NCI-H2227 treated with DMSO at 0.1 percent for 48 hours (cell line): ENCODE results near the gene RASAL2.

Experiments used
- DNase-seq: peaks from one replicate; lab custom pipeline; 2025; lab: John Stamatoyannopoulos, UW

The RASAL2 gene

DNA sequence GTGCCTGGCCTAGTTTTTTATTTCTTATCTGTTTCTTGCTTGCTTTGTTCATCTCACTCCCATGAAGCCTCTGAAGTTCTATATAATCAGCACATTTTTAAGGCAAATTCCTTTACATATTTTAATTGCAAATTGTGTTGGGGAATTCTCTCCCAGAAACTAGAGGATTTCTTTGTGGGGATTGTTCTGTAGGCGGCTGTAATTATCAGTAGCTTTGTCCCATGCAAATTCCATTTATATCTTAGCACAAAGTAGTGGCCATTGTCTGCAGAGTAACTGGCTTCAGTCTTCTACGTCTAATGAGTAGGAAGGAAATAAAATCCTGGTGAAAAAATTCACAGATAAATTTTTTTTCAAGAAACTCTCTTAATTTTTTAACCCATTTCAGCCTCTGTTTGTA is 367.2 kb downstream of the RASAL2 start:
- no peak for DNase-seq

DNA sequence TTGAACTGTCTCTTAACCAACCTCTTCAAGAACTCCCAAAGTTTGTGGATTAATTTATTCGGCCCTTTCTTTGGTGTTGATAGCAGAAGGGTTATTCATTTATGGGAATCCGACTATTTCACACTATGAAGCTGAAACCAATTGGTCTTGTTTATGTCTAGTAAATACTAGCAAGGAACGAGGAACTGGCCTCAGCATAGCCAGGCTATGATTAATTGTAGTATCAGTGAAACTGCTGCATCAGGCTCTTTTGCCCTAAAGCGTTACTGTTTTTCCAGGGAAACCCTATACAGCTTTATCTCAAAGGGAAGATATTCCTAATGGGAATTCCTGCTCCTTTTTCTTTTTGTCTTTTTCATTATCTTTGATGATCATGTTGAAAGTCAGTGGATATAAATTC is 367.8 kb downstream of the RASAL2 start:
- DNase-seq: no peak

DNA sequence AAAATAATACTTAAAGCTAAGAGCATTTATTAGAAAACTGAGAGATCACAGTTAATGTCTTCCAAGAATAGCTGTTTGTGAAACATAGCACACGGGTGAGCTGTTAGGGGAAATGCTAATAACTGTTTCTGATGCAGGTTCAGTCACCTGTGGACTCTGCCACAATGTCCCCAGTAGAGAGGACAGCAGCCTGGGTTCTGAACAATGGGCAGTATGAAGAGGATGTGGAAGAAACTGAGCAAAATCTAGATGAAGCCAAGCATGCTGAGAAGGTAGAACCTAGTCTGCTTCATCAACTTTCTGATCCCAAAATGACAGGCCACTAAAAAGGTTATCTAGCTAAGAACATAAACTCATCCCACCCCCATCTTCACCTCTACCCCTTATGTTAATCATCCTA is 370.2 kb downstream of the RASAL2 start:
- no peak for DNase-seq

DNA sequence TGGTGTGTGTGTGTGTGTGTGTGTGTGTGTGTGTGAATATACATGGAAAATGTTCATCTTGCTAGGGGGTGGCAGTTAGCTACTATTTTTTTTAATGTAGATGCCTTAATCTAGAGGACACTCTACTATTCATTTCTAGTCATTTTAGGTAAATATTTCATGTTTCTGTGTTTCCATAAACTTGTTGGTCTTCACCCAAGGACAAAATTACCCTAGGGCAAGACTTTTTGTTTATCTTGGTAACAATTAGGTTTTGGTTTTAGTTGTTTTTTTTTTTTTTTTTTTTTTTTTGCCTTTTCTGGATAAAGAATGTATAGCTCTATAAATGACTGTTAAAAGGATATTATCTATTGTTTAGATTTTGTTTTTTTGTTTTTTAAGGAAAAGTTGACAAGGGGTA is 370.7 kb downstream of the RASAL2 start:
- no peak for DNase-seq

DNA sequence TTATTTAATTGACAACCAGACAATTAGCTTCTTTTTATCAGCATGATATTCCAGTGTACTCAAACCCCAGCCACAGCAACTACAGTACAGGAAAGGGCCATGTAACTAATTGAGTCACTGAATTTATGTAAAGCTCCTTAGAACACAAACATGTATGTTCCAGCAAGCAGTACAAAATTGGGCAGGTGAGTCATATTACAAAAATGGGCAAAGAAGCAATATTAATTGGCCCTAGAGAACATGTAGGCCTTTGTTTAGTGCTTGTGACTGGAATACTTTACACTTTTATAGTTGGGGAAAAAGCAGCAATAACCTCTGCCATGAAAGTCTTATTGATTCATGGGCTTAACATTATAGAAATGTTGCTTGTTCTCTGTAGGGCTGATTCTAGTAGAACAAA is 371.1 kb downstream of the RASAL2 start:
- no peak for DNase-seq

DNA sequence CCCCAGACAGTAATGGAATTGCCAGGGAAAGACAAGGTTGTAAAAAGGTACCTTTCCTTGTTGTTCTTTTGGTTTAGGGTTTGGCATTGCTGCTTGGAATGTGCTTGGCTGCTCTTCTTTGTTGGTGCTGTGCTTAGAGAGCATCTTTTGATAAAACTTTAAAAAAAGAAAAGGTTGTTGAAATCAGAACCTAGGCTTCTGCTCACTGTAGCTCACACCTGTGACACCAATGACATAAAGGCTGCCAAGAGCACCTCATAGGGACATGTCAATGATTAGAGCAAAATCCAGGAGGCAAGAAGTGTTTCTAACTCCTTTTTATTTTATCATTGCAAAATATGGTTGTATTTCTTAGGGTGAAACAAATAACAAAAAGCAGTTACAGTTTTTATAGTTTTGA is 373.9 kb downstream of the RASAL2 start:
- no peak for DNase-seq

DNA sequence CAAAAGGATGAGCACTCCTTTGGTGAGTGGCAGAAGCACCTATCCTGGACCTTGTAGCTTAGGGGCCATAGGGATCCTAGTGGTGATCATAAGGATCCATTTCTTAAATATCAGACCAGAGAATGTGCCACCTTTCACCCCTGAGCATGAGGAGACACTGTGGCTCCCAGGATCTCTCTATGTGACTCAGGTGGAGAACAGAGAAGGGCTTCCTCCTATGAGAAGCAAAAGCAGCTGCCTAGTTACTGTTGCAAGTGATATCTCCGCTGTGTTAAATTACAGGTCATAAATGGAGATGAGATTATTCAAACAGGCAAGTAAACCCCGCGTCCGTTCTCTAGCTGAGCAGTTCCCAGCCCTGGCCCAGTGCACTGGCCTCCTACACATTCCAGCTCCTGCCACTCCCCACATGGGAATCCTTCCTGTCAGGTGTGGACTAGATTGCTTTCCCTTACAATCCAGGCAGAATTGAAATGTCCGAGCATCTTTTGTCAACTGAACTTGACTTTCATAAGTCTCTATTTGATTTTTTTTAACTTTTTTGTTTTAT is 376.6 kb downstream of the RASAL2 start:
- peak; percentile 31 for DNase-seq

DNA sequence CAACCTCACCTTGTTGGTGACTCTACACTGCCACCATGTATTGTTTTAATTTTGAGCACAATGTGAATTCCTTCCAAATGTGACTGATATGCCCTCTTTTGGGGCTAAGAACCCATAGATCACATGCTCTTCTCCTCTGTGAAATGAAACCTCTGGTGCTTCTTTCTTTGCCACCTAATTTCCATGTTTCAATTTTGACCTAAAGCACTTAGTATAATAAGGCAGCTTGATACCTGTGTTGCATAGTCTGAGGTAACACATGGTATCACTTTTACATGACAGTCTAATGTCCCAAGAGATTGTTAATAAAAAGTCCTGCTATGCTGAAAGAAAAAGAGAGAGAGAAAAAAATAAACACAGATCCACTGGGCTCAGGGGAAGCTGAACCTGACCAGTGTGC is 378.6 kb downstream of the RASAL2 start:
- no peak for DNase-seq

DNA sequence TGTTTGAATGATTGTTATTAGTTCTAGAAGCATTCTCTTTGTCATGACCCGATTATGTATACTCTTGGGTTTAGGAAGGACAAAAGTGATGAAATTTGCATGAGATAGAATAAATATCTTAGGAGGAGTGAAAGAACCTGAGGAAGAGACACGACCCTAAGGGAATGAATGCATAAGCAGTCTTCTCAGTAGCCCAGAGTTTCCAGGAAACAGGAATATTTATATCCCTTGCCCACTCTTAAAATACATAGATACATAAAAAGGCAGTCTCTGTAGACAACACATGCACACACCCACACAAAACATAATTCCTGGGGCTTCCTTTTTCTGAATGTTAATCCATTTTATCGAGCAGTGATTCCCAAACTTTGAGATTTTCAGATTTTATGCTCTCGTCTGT is 383.5 kb downstream of the RASAL2 start:
- no peak for DNase-seq

DNA sequence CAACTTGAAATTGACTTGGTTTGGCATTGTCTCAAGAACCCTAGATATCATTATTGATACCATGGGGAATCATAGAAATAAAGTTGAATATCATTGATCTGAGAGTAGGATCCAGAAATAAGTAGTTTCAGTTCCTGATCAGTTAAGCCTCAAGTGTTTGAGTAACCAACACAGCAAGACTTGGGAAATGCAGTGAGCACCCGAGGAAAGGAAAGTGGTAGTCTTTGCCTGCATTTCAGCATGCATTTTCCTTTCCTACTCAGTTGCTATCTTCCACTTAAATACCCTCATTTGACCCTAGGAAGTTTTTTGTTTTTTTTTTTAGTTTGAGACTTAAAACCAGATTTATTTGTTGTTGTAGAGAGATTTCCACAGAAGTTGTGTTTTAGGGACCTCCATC is 383.9 kb downstream of the RASAL2 start:
- DNase-seq: no peak

DNA sequence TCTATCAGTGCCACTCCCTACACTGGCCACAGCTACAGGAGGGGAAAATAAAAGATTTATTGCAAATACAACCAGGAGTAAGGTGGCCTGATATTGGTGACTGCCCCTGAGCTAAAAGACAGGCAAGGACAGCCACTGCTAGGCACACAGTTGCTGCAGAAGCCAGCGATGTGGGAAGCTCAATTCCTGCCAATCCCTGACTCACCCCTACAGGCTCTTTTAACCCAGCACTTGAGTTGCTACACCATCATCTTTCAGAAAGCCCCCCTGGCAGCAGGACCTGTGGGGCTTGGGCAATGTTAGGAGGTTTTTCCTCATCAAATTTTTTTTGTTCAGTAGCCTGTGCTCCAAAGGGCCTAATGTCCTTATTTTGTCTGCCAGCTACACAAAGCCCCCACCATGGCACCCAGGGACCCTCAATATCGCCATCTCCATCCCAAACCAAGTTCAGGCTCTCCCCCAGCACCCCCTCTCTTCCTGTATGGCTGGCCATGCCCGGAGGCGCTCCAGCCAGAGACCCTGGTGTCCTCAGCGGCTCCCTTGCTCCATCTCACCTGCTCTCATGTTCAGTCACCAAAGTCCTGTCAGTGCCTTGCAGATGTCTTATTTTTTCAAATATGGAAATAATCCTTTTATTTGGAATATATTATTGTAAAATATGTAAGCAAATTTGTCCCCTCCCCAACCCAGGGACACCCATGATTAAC is 389.5 kb downstream of the RASAL2 start:
- no peak for DNase-seq

DNA sequence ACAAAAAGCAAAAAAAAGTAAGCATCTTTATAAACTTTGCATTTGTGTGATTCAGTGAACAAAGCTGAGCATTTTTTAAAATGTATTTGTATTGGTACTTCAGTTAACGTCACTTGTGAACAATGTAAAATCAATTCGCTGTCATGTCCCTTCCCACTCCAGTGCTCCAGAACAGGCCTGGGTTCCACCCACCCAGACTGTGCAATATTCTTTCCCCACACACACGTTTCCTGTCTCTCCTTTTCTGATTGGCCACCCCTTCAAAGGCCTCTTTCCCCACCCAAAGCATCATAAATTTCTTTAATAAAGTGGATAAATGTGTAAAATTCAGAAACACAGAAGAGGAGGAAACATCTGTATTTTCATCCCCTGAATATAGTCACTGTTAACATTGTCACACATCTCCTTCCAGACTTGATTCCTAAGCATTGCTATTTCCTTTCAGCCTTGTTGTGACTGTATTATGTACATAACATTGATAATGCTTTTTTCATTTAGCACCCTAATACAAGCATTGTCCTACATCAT is 390.9 kb downstream of the RASAL2 start:
- no peak for DNase-seq

DNA sequence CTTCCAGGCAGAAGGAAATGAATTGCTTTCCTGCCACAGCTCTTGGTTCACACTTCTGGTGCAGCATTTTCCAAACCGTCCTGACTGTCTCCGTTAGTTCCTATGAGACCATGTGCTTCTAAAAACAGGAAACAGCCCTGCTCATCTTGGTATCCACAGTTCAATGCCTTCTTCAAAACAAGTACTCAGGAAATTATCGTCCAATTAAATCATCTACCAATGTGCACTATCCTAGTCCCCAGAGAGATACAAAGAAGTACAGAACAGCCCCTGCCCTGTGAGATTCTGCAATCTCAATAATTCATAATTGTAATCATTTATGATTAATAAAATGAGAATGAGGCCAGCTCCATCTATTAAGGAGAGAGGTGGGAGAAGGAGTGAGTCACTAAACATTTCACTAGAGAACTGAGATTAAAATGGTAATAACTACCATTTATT is 391.7 kb downstream of the RASAL2 start:
- no peak for DNase-seq

DNA sequence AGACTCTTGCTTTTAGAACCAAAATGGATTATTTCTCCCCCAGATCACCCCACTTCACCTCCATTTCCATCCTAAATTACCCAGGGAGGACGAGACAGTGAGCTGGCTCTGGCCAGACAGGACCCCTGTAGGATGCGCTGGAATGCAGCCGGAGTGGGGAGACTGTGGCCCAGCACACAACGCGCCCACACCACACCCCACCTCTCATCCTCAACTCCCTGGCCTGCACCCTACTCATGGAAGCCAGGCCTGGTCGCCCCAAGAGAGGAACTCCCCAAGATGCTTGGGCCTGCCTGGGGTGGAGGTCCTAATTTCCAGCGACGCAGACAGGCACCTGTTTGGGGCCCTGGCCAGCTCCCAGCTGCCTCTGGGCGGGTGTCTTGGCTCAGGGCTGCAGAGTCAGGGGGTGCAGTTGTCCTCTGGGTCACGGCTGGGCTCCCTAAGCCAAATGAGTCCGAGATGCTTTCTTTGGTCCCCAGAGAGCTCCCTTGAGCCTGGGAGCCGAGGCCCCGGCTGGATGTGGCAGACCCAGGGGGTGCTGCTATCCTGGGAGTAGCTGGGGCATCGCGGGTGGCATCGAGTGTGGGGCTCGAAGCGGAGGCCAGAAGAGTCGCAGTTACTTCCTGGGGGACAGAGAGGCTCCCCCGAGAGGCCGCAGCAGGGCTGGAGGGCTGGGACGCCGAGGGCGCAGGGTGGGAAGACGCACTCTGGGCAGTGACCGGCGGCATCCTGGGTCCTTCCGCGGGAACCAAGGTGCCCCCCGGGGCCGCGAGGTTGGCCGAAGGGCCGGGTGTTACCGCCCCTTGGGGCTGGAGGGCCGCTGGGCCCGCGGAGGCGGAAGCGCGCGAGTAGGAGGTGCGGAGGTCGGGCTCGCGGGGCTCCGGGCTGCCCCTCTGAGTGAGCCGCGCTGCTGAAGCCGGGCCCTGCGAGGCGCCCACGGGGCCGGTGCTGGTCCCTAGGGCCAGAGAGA is 392.5 kb downstream of the RASAL2 start:
- DNase-seq: no peak

DNA sequence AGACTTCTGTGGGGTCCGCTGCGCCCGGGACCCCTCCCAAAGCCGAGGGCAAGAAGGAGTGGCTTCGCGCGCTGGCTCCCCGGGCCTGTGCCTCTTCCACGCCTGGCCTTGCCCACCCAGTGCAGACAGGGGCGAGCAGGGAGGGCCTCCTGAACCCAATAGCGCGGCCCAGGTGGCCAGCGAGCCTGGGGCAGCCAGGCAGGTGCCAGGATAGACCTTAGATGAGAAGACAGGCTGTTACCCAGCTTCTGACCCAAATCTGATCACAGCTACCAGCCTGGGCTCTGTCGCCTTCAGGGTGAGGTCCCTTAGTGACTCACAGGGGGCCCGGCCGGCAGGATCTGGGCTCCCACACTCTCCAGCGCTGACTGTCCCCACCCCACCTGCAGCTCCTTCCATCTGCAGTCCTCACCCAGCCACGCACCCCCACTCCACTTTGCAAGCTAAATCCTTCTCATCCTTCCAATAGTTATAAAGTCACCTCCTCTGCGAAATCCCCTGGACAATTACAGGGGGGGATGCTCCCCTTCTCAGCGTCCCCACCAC is 393.2 kb downstream of the RASAL2 start:
- no peak for DNase-seq

DNA sequence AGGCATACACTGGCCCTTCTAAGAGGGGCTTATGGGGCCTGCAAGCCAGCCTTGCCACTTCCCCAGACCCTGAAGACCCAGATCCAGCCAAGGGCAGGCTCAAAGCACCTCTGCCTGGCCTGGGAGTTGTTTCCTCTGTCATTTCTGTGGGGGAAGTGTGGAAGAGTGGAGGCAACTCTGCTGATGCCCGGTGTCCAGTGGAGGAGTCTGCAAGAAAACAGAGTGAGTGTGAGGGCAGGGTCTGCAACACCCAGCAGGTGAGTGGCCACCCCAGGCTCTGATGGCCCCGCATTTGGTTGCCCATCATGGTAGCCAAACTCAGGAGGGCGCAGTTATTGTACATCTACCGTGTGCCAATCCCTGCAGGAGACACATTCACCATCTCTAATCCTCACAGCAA is 394.5 kb downstream of the RASAL2 start:
- no peak for DNase-seq

DNA sequence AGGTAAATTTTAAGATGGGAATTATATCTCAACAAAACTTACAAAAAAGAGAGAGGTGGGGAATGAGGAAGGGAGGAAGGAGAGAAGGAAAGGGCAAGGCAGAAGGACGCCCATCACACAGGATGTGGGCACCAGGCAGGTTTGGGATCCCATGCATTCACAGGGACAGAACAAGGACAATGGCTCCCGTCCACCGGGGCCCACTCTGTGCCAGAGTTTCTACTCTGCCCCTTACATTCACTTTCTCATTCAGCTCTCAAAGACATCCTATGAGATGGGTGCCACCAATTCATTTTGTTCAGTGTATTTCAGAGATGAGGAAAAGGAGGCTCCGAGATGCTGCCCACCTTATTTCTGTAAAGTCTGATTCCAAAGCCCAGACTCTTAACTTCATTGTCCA is 395.5 kb downstream of the RASAL2 start:
- DNase-seq: no peak

DNA sequence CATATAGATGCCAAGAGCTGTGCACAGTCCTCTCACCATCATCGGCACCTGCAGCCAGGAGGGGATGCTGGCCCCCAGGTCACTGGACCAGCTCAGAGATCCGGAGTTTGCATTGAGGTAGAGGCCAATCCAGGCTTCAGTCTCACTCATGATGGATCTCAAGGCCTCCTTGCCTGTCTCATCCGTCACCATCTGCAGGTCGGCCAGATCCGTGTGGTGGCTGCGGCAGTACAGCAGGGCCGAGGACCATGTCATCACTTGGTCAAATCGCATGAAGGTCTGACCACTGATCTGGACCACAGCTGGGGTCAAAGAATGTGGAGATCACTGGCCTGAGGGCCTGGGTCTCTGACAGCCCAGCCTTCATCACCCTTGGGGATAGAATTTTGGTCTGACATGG is 396.2 kb downstream of the RASAL2 start:
- DNase-seq: no peak

DNA sequence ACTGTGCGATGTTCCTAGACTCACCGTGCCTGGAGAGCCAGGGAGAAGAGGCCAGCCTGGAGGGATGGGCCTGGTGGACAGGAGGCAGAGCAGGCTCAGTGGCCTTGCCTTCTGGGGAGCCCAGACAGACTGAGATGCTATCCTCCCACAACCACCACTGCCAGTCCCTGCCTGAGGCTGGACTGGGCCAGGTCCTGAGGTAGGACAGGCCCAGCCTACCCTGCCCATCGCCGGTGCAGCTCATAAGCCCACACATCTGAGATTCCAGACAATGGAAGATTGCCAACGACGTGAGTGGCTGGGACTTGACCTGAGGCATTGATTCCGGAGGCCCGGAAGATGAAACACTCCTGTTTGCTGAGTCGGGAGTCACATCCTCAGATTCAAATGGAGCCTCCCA is 397.1 kb downstream of the RASAL2 start:
- DNase-seq: no peak

DNA sequence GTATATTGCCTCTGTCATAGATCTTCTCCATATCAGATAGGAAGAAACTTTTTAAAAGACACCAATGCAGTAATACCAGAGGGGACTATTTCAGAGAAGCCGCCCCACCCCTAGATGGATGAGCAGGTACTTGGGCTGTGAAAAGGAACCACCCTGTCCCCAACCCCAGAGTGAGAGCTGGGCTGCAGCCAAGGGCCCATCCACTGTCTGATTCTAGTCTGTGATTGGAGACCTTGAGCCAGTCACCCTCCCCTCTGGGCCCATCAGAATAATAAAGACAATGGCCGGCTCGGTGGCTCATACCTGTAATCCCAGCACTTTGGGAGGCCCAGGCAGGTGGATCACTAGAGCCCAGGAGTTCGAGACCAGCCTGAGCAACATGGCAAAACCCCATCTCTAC is 397.8 kb downstream of the RASAL2 start:
- DNase-seq: no peak

DNA sequence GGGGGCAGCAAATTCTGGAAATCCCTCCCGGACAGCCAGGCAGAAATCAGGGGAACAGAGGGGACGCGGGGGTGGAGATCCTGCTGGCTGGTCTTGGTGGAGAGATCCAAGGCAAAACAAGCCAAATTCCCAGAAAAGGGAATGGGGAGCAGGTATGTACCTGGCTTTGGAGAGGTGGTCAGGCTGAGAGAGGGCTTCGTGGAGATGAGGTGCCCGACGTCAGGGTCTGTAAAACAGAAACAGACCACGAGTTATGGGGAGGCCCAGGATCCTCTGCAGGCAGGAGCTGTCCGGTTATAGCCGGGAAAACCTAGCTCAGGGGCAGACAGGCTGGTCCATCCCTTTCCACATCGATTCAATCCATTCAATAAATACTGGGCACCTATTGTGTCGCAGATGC is 398.4 kb downstream of the RASAL2 start:
- no peak for DNase-seq

DNA sequence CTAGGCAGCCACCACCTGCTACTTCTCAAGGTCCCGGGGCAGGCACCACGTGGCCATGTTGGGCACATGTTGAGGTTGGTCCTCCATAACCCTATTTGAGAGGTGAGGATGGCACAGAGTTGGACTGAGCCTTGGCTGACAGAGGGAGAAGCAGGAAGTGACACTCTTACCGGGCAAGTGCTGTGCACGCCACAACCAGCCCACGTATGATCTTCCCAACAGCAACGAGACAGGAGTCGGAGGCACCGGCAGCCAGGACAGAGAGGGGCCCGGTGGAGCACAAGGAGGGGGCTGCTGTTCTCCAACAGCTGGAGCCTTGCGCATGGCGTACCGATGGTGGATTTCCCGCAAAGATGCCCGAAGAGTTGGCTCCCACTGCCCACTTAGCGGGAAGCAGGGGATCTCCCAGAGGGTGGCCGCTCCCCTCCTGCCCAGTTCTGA is 399.4 kb downstream of the RASAL2 start:
- no peak for DNase-seq
